ENCODE data around the gene TMF1.

The TMF1 gene, protein sequence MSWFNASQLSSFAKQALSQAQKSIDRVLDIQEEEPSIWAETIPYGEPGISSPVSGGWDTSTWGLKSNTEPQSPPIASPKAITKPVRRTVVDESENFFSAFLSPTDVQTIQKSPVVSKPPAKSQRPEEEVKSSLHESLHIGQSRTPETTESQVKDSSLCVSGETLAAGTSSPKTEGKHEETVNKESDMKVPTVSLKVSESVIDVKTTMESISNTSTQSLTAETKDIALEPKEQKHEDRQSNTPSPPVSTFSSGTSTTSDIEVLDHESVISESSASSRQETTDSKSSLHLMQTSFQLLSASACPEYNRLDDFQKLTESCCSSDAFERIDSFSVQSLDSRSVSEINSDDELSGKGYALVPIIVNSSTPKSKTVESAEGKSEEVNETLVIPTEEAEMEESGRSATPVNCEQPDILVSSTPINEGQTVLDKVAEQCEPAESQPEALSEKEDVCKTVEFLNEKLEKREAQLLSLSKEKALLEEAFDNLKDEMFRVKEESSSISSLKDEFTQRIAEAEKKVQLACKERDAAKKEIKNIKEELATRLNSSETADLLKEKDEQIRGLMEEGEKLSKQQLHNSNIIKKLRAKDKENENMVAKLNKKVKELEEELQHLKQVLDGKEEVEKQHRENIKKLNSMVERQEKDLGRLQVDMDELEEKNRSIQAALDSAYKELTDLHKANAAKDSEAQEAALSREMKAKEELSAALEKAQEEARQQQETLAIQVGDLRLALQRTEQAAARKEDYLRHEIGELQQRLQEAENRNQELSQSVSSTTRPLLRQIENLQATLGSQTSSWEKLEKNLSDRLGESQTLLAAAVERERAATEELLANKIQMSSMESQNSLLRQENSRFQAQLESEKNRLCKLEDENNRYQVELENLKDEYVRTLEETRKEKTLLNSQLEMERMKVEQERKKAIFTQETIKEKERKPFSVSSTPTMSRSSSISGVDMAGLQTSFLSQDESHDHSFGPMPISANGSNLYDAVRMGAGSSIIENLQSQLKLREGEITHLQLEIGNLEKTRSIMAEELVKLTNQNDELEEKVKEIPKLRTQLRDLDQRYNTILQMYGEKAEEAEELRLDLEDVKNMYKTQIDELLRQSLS

DNA sequence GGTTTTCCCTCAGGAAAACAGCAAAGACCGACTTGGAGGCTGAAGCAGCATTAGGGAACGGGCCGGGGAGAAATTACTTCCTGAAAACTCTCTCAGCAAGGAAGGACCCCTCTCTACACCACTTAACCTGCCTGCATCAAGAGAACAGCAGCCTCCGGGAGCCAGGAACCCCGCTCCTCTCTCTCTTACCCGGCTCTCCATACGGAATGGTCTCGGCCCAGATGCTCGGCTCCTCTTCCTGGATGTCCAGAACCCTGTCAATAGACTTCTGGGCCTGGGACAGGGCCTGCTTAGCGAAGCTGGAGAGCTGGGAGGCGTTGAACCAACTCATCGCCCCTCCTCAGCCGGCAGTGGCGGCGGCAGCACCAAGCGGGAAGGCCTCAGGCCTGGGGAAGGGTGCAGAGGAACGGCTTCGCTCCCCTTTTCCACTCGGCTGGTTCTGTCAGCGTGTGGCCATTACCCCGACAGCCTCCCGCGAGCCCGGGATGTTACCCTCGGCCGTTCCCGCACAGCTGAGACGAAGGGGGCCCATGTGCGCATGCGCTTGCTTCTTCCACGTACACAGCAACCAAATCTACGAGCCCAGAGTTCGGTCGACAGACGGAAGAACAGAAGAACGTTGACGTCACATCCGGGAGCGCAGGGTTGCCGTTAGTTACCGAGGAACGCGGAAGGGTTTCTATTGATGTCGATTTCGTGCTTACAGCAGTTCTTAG lies at the start of gene TMF1:
TSS of gene TMF1 (minus strand) at position 578 of the 716 bp plus-strand sequence. CDS start at position 331, 247 bp downstream.
- DNase-seq: no peak

DNA sequence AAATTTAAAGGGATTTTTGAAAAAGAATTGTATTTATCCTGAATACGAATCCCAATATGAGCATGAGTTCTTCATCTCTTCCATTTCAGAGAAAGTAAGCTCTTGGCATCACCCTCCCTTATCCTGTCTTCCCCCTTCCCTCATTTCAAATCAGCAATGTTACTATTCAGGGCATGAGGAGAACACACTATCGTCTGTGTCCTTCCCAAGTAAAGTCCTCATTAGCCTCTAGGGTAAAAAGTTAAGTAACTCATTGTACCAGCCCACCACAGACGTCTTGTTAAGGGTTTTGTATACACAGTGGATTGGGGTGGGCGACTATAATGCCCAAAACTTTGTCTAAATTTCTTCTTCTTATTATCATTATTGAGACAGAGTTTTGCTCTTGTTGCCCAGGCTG lies 47.4 kb upstream of the TMF1 start:
- DNase-seq: no peak

GRCh38 chr3:69097407-69098086 lies 45.4 kb upstream of the TMF1 start:
- no peak for DNase-seq

- DNase-seq: no peak
Measured at GRCh38 chr3:69096299-69096698, 44.2 kb upstream of the TMF1 start.

- DNase-seq: no peak
Measured at GRCh38 chr3:69095636-69096035, 43.5 kb upstream of the TMF1 start.

- DNase-seq: peak; percentile 75
Measured at GRCh38 chr3:69094467-69095205, 42.5 kb upstream of the TMF1 start.

- DNase-seq: peak; percentile 63
Measured at GRCh38 chr3:69092030-69092516, 39.9 kb upstream of the TMF1 start.

DNA sequence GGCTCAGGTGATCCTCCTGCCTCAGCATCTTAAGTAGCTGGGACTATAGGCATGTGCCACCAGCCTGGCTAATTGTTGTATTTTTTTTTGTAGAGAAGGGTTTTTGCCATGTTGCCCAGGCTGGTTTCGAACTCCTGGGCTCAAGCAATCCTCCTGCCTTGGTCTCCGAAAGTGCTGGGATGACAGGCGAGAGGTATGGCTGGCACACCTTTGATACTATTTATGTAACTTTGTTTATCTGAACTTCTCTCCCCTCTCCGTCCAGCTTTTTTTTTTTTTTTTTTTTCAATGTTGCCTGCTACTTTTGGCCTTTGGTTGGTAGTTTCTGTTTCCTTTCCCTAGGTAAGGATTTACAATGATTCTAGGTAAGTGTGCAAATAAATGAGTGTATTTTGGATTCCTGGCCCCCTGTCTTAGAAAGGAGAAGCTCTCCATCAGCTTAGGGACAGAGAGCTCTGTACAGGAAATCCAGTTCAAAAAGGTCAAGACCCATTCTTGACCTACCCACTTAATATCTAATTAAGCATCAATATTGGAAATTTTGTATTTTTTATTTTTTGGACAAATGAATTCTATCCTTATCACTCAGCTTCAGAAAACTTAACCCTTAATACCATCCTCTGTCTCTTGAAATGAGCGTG lies 39.4 kb upstream of the TMF1 start:
- no peak for DNase-seq

GRCh38 chr3:69090021-69090420 lies 37.9 kb upstream of the TMF1 start:
- DNase-seq: no peak

DNA sequence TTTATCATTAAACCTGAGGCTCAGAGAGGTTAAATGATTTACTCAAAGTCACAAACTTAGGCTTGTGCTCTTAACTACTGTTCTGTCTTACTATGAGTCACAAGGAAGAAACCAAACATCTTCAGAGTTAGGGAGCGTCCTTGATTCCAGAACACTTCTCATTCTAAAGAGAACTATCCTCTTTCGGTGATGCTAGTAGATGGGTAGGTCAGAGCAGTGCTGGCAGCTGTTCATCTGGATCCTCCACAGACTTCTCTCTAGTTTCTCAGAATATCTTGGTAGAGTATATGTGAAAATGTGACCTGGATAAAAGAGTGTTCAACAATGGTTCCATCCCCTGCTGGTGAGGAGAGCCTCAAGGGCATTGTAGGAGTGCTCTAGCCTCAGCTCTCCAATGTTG lies 35.9 kb upstream of the TMF1 start:
- DNase-seq: no peak

DNA sequence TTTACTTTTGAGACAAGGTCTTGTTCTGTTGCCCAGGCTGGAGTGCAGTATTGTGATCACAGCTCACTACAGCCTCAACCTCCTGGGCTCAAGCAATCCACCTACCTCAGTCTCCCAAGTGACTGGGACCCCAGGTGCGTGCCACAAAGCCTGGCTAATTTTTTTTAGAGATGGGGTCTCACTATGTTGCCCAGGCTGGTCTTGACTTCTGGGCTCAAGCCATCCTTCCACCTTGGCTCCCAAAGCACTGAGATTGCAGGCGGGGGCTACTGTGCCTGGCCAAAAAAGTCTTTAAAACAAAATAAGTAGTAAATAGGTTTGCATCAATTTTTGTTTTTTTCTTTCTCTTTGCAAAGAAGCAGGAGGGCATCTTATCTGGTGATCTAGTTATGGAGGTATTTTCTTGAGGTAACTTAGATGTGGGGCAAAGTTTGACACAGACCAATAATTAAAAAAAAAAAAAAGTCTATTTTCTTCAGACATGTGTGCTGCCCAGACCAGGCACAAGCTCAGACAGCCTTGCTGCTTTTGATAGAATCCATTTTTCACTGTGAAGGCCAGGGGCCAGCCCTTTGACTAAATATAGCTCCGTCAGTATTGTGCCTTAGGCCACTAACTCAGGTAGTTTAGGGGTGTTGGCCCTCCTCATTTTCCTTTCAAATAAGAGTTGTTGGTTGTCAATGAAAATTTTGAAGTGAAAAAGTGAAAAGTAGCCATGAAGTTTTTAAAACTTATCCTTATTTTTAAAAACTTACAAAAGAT lies 35.1 kb upstream of the TMF1 start:
- DNase-seq: no peak

- DNase-seq: peak; percentile 59
Measured at GRCh38 chr3:69085833-69086722, 33.9 kb upstream of the TMF1 start.

DNA sequence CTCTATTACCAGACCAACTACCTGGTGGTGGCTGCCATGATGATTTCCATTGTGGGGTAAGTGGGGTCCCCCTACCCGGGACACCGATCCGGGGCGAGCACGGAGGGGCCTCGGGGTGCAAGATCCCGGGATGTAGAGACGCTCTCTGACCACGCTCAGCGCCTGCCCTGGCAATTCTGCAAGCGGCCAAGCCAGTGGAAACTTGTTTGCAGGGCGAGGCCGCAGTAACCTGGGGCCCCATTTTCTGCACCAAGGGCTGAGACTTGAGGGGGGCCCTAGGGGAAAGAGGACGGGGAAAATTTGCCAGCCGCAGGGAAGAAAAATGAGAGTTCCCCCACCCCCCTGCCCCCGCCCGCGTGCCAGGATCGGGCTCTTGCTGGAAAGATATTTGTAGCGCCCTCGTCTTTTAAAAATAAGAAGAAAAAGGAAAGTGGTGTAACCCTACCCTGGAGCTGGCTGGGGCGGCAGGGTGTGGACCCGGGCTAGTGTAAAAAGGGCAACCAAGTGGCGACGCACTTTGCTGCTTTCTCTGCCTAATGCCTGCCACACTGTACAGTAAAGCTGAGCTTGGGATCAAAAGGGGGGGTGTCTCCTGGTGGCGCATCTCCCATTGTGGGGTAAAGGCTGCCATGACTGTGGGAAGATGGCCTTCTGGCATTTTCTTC lies 33.2 kb upstream of the TMF1 start:
- DNase-seq: no peak

DNA sequence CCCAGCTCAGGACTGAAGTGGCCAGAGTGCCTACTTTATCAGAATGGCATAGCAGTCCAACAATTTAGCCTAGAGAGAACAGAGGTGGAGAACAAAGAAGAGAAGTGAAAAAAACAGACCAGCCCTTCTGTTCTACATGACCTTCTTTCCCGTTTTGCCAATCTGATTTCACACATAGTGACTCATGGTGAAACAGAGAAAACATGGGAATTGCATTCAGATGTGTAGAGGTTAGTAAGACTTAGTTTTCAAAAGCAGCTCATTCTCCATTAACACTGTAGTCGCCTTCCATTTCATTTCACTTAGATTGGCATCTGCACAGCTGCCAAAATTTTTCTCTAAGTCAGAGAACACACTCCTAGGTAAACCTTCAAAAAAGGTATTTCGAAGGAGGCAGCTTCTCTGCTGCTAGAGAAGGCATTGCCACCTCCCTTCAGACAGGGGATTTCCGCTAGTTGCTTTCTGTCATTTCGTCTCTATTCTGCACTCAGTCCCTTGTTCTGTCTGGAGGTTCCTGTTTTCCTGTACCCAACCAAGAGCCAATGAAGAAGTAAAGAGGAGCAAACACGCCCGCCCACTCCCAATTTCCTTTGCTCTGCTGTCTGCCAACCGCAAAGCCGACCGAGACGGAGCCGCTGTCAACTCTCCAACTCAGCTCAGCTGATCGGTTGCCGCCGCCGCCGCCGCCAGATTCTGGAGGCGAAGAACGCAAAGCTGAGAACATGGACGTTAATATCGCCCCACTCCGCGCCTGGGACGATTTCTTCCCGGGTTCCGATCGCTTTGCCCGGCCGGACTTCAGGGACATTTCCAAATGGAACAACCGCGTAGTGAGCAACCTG lies 32.4 kb upstream of the TMF1 start, which contains the start of gene ARL6IP5:
TSS of gene ARL6IP5 (plus strand) at position 612 of the 842 bp plus-strand sequence. CDS start at position 723, 111 bp downstream.
- peak; percentile 92 for DNase-seq

DNA sequence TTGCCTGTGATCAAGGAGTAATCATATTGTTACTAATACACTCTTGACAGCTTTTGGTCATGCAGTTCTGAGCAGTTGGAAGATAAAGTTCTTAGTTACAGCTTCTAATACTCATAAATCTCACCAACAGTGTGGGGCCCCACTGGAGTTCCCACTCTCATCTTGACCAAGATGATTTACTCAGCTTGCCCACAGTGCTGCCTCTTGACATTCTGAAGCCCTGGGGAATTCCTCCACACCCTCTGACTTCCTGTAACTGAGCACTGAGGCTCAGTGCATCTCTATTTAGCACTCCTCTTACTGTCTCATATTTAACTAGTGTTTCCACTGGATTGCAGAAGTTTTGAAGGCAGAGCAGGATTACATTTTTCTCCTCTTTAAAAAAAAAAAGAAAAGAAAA lies 30.7 kb upstream of the TMF1 start:
- DNase-seq: peak; percentile 68

DNA sequence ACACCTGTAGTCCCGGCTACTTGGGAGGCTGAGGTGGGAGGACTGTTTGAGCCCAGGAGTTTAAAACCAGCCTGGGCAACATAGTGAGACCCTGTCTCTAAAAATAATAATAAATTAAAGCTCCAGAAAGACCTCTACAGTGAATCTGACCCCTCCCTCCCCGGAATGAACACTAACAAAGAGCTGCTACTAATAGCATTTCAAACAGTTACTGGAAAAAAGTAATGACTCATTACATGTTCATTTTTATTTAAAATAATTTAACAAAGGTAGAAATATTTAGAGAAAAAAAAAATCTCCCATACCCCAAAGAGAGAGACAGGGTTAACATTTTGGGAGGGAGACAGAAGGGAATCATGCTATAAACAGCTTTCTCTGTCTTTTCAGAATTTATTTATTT lies 30.2 kb upstream of the TMF1 start:
- DNase-seq: no peak

- DNase-seq: peak; percentile 36
Measured at GRCh38 chr3:69081583-69082262, 29.6 kb upstream of the TMF1 start.
